Measurements from ENCODE around the gene SLC47A1. TPM values are rescaled to one million over a fixed set of nuclear protein-coding genes. Genes with fewer than 3 reads are reported as not detected.
A peak's percentile ranks its signal among the peaks of the same experiment; 100 is the strongest.

Gene SLC47A1
- total RNA-seq, 1 experiment from 2014 or later = 0.43 TPM

GRCh38 chr17:19583871-19584270, 50.2 kb downstream of the SLC47A1 start:
- no peaks in the 10 kb centered on the region for H3K27me3 ChIP-seq (replicated peaks; ENCODE audit: control insufficient read depth, insufficient read depth, low read length)
- Mint-ChIP-seq H3K4me1 (ENCODE audit: low read depth, unreplicated experiment) (no peaks in the 10 kb centered on the region), H3K27me3 (ENCODE audit: insufficient read depth, unreplicated experiment) (no peaks in the 10 kb centered on the region), H3K9me3 (ENCODE audit: unreplicated experiment) (no peaks in the 10 kb centered on the region), H3K27ac (ENCODE audit: unreplicated experiment) (no peak overlapping the region), H3K4me3 (ENCODE audit: unreplicated experiment) (no peak overlapping the region), H3K36me3 (ENCODE audit: insufficient read depth, unreplicated experiment) (no peaks in the 10 kb centered on the region)
- TF ChIP-seq, protein P1, sequence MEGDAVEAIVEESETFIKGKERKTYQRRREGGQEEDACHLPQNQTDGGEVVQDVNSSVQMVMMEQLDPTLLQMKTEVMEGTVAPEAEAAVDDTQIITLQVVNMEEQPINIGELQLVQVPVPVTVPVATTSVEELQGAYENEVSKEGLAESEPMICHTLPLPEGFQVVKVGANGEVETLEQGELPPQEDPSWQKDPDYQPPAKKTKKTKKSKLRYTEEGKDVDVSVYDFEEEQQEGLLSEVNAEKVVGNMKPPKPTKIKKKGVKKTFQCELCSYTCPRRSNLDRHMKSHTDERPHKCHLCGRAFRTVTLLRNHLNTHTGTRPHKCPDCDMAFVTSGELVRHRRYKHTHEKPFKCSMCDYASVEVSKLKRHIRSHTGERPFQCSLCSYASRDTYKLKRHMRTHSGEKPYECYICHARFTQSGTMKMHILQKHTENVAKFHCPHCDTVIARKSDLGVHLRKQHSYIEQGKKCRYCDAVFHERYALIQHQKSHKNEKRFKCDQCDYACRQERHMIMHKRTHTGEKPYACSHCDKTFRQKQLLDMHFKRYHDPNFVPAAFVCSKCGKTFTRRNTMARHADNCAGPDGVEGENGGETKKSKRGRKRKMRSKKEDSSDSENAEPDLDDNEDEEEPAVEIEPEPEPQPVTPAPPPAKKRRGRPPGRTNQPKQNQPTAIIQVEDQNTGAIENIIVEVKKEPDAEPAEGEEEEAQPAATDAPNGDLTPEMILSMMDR (IDR thresholded peaks at IDR 0.05; ENCODE audit: insufficient read depth in 1 of 2, low read depth in 1 of 2, low read length in 1 of 2, severe bottlenecking in 1 of 2, unreplicated experiment in 1 of 2) = no peak
- H3K36me3 ChIP-seq (ENCODE audit: control insufficient read depth, insufficient read depth, low read length) = no peaks in the 10 kb centered on the region
- intact Hi-C loops (cut with micrococcal nuclease; ENCODE audit: unreplicated experiment) = no loop called here
- CTCF ChIA-PET = no interaction called here
- no peak overlapping the region for H3K4me3 ChIP-seq (ENCODE audit: low read depth, low read length)
- DNase-seq = no peak
- H3K4me1 ChIP-seq = no peaks in the 10 kb centered on the region
- POLR2A ChIA-PET = no interaction called here
- BruUV-seq (replicated peaks) = no TSS peak
- no peaks in the 10 kb centered on the region for H3K9me3 ChIP-seq

- no peak for DNase-seq
Observed at GRCh38 chr17:19590451-19590850, 56.8 kb downstream of the SLC47A1 start.

GRCh38 chr17:19590912-19591551, 57.4 kb downstream of the SLC47A1 start:
- peak in 1 of 2 experiments; percentile 18 for DNase-seq
- POLR2A ChIA-PET = no interaction called here
- Mint-ChIP-seq H3K27ac (ENCODE audit: unreplicated experiment) (no peak overlapping the region), H3K4me3 (ENCODE audit: unreplicated experiment) (no peak overlapping the region), H3K9me3 (ENCODE audit: unreplicated experiment) (no peaks in the 10 kb centered on the region), H3K4me1 (ENCODE audit: low read depth, unreplicated experiment) (no peaks in the 10 kb centered on the region), H3K27me3 (ENCODE audit: insufficient read depth, unreplicated experiment) (no peaks in the 10 kb centered on the region), H3K36me3 (ENCODE audit: insufficient read depth, unreplicated experiment) (no peaks in the 10 kb centered on the region)
- Histone ChIP-seq H3K4me1 (no peaks in the 10 kb centered on the region), H3K27me3 (replicated peaks; ENCODE audit: control insufficient read depth, insufficient read depth, low read length) (no peaks in the 10 kb centered on the region), H3K9me3 (no peaks in the 10 kb centered on the region), H3K4me3 (ENCODE audit: low read depth, low read length) (no peak overlapping the region), H3K36me3 (ENCODE audit: control insufficient read depth, insufficient read depth, low read length) (no peaks in the 10 kb centered on the region)
- CTCF ChIA-PET = interaction anchor here (0.6 to 0.7 kb wide), 2 partner anchors 81 to 171 kb away, joined by 3 to 6 read pairs; no protein-coding TSS in a partner anchor
- BruUV-seq (replicated peaks) = no TSS peak
- TF ChIP-seq, protein P1 (IDR thresholded peaks at IDR 0.05; ENCODE audit: insufficient read depth in 1 of 2, low read depth in 1 of 2, low read length in 1 of 2, severe bottlenecking in 1 of 2, unreplicated experiment in 1 of 2) = peak in 1 of 2 experiments; percentile 30
- intact Hi-C loops (cut with micrococcal nuclease; ENCODE audit: unreplicated experiment) = loop anchor here (5.0 kb wide), 1 partner anchor 176 kb away; no protein-coding TSS in a partner anchor

More at GRCh38 chr17:19590451-19590850, 56.8 kb downstream of the SLC47A1 start:
- Histone ChIP-seq H3K4me1 (no peaks in the 10 kb centered on the region), H3K9me3 (no peaks in the 10 kb centered on the region), H3K4me3 (ENCODE audit: low read depth, low read length) (no peak overlapping the region), H3K36me3 (ENCODE audit: control insufficient read depth, insufficient read depth, low read length) (no peaks in the 10 kb centered on the region), H3K27me3 (replicated peaks; ENCODE audit: control insufficient read depth, insufficient read depth, low read length) (no peaks in the 10 kb centered on the region)
- intact Hi-C loops (cut with micrococcal nuclease; ENCODE audit: unreplicated experiment) = loop anchor here (5.0 kb wide), 1 partner anchor 177 kb away; no protein-coding TSS in a partner anchor
- Mint-ChIP-seq H3K27ac (ENCODE audit: unreplicated experiment) (no peak overlapping the region), H3K27me3 (ENCODE audit: insufficient read depth, unreplicated experiment) (no peaks in the 10 kb centered on the region), H3K9me3 (ENCODE audit: unreplicated experiment) (no peaks in the 10 kb centered on the region), H3K36me3 (ENCODE audit: insufficient read depth, unreplicated experiment) (no peaks in the 10 kb centered on the region), H3K4me1 (ENCODE audit: low read depth, unreplicated experiment) (no peaks in the 10 kb centered on the region), H3K4me3 (ENCODE audit: unreplicated experiment) (no peak overlapping the region)
- ChIA-PET CTCF (no interaction called here), POLR2A (no interaction called here)
- no TSS peak for BruUV-seq (replicated peaks)
- TF ChIP-seq, protein P1 (IDR thresholded peaks at IDR 0.05; ENCODE audit: insufficient read depth in 1 of 2, low read depth in 1 of 2, low read length in 1 of 2, severe bottlenecking in 1 of 2, unreplicated experiment in 1 of 2) = no peak
